NCI-H2196 treated with DMSO at 0.1 percent for 48 hours (cell line): ENCODE results near the gene PRKCSH.
A peak's percentile ranks its signal among the peaks of the same experiment; 100 is the strongest.
"Not testable (repeated sequence)": the region's sequence is repeated elsewhere in the genome, so short reads cannot be mapped to it uniquely, and the experiment has no call there.

ENCODE experiments used
- DNase-seq: peaks from one replicate; lab custom pipeline; 2025; ENCODE audit not compliant: unreplicated experiment; lab: John Stamatoyannopoulos, UW

PRKCSH gene

GRCh38 chr19:11418549-11419506, 16.6 kb upstream of the PRKCSH start, which contains the start of gene RGL3:
TSS of gene RGL3 (minus strand) at chr19:11419314. CDS start at chr19:11419278, 36 bp downstream.
- DNase-seq: peak; percentile 54

GRCh38 chr19:11420429-11421370, 14.7 kb upstream of the PRKCSH start:
- no peak for DNase-seq

GRCh38 chr19:11421371-11422098, 13.9 kb upstream of the PRKCSH start:
- DNase-seq: no peak

- no peak for DNase-seq
Measured at GRCh38 chr19:11422163-11423065, 13.0 kb upstream of the PRKCSH start.

- no peak for DNase-seq
Measured at GRCh38 chr19:11423164-11423790, 12.2 kb upstream of the PRKCSH start.

GRCh38 chr19:11423791-11424181, 11.6 kb upstream of the PRKCSH start:
- DNase-seq: no peak

GRCh38 chr19:11425719-11426457, 9.5 kb upstream of the PRKCSH start:
- no peak for DNase-seq

GRCh38 chr19:11426656-11427055, 8.8 kb upstream of the PRKCSH start:
- no peak for DNase-seq

GRCh38 chr19:11433526-11433925, 1.9 kb upstream of the PRKCSH start:
- not testable (repeated sequence) for DNase-seq

- no peak for DNase-seq
Measured at GRCh38 chr19:11434703-11435056, 755 bp upstream of the PRKCSH start.

- no peak for DNase-seq
Measured at GRCh38 chr19:11435833-11436313, 438 bp downstream of the PRKCSH start.

GRCh38 chr19:11437955-11438354, 2.5 kb downstream of the PRKCSH start:
- DNase-seq: no peak

GRCh38 chr19:11444059-11444458, 8.6 kb downstream of the PRKCSH start:
- no peak for DNase-seq

GRCh38 chr19:11445141-11445540, 9.7 kb downstream of the PRKCSH start:
- no peak for DNase-seq

- no peak for DNase-seq
Measured at GRCh38 chr19:11446271-11446651, 10.8 kb downstream of the PRKCSH start.

GRCh38 chr19:11446652-11447301, 11.3 kb downstream of the PRKCSH start:
- DNase-seq: no peak

GRCh38 chr19:11447347-11448262, 12.2 kb downstream of the PRKCSH start:
- no peak for DNase-seq
